HG02870 (cell line): ENCODE results near the gene FLOT1.
"Not testable (repeated sequence)": the region's sequence is repeated elsewhere in the genome, so short reads cannot be mapped to it uniquely, and the experiment has no call there.

Source experiments
- ATAC-seq: cut with Tn5 transposase; IDR thresholded peaks from one replicate; pipeline ENCODE4 v1.9.1; 2021; ENCODE audit warnings: mild to moderate bottlenecking, moderate library complexity; ENCODE audit not compliant: unreplicated experiment

FLOT1 gene

GRCh38 chr6:30723843-30724741 lies 18.4 kb downstream of the FLOT1 start:
- ATAC-seq, result not testable (repeated sequence)

DNA sequence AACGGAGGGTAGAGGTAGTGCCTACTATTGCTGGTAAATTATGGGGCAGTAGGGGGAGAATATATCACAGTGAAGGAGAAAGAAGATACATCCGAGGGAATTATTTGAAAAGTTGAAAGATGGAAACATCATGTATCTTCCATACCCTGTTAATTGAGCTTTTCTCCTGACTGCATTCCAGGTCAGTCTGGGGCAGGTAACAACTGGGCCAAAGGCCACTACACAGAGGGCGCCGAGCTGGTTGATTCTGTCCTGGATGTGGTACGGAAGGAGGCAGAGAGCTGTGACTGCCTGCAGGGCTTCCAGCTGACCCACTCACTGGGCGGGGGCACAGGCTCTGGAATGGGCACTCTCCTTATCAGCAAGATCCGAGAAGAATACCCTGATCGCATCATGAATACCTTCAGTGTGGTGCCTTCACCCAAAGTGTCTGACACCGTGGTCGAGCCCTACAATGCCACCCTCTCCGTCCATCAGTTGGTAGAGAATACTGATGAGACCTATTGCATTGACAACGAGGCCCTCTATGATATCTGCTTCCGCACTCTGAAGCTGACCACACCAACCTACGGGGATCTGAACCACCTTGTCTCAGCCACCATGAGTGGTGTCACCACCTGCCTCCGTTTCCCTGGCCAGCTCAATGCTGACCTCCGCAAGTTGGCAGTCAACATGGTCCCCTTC lies 19.2 kb downstream of the FLOT1 start:
- not testable (repeated sequence) for ATAC-seq

- no peak for ATAC-seq
Measured at GRCh38 chr6:30722280-30723112, 20.0 kb downstream of the FLOT1 start.

GRCh38 chr6:30722025-30722279 lies 20.5 kb downstream of the FLOT1 start:
- ATAC-seq, result not testable (repeated sequence)

DNA sequence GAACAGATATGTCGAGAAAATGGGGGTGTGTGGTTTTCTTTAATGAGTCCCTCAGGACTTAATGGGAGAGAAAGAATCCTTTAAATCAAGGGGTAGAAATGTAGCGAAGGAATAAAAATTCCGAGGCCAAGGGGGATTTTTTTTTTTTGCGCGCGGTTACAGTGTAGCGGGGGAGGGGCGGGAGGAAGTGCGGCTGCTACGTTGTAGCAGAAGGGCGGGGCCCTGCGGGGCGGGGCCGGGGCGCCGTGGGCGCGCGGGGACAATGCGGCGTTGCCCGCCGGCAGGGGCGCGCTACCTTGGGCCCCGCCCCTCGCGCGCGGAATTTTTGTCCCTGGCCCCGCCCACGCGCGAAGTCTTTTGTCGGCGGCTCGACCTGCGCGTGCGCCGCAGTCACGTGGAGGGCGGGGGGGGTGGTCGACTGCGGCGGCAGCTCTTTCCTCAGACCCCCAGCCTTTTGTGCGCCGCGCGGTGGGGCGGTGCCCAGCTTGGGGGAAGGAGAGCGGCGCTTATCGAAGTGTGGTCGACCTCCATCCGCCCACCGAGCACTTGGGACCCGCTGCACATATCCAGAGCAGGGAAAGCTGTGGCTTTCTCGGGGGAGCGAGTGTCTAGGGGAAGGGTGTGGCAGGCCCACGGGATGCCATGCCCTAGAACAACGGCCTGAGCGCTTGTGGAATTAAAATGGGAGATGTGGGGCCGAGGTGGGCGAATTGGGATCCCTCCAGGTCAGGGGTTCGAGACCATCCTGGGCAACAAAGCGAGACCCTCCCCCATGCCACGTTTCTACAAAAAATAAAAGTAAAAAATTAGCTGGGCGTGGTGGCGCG lies 21.1 kb downstream of the FLOT1 start:
- ATAC-seq, result peak; percentile 20

- no peak for ATAC-seq
Measured at GRCh38 chr6:30720738-30721197, 21.7 kb downstream of the FLOT1 start.

GRCh38 chr6:30719791-30720737 lies 22.4 kb downstream of the FLOT1 start, which contains the start of gene TUBB:
Gene TUBB (plus strand): TSS chr6:30720352. CDS start chr6:30720507, 155 bp downstream.
- ATAC-seq, result peak; percentile 46

DNA sequence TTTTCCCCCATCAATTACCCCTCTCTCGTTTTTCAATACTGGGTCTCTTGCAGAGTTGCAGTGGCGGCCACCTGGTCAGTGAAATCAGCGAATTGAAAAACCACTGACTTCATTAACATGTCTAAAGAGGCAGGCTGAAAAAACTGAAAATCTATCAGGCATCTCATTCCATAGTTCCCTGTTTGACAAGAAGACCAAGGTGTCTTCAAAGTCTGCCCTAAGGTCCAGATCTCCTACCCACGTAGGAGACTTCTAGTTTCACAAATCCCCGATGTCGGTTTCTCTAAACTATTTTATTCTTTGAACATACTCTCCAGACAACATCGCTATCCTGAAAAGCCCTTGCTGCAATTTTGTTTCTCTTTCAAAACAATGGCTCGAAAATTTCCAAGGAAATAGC lies 23.1 kb downstream of the FLOT1 start:
- no peak for ATAC-seq

GRCh38 chr6:30717845-30718720 lies 24.4 kb downstream of the FLOT1 start:
- not testable (repeated sequence) for ATAC-seq

DNA sequence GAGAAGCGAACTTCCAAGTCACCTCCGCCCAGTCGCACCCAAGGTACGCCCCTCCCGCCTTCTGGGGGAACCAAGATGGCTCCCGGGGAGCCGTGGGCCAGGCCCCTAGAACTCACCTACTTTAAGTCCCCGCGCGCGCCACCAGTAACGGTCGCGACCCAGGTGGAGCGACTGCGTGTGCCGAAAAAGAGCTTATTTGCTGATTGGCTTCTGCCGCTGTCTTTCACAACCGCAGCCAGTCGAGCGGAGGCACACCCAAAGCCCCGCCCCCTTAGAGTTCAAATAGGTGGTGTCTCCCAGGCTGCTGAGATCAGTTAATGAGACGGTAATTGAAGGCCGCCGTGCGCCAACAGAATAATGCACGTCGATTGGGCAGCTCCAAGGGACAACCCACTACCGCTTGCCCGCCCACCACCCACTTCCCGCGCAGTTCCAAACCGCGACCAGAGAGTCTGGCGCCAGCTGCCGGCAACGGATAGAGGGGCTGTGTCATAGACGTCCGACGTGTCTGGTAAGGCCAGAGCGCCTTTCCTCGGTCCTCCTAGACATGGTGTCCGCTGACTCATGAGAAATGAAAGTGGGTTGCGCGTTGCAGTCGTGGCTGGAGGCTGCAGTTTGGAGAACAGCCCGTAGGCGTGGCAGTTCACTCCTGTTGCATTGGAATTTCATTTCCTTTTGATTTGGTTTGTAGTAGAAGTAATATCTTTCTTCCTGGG lies 25.2 kb downstream of the FLOT1 start, which contains the start of gene MDC1:
MDC1 (minus strand) TSS at position 153 of the 716 bp plus-strand sequence. CDS start 2,106 bp downstream, outside the sequence.
- peak; percentile 69 for ATAC-seq

GRCh38 chr6:30716879-30717128 lies 25.7 kb downstream of the FLOT1 start:
- ATAC-seq, result no peak

- ATAC-seq, result no peak
Measured at GRCh38 chr6:30714263-30714662, 28.2 kb downstream of the FLOT1 start.

DNA sequence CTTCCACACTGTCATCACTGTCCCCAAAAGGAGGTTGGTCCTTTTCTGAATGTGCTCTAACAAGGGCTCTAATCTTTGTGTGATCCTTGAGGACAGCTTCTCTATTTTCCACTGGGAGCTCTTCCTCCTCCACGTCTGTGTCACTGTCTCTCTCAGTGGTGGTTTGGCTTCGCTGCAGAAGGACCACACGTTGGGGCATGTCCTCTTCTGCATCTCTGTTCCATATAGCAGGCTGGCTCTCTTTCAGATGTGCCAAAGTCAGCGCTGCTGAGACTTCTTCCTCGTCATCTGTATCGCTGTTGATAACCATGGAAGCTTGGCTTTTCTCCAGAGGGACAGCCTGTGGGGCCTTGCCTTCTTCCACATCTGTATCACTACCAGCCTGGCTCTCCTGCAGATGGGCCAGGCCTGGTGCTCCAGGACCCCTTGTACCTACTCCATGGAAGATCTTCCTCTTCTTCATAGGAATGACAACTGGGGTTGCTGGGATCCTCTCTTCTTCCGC lies 30.0 kb downstream of the FLOT1 start:
- ATAC-seq, result no peak

GRCh38 chr6:30711758-30712380 lies 30.6 kb downstream of the FLOT1 start:
- no peak for ATAC-seq

DNA sequence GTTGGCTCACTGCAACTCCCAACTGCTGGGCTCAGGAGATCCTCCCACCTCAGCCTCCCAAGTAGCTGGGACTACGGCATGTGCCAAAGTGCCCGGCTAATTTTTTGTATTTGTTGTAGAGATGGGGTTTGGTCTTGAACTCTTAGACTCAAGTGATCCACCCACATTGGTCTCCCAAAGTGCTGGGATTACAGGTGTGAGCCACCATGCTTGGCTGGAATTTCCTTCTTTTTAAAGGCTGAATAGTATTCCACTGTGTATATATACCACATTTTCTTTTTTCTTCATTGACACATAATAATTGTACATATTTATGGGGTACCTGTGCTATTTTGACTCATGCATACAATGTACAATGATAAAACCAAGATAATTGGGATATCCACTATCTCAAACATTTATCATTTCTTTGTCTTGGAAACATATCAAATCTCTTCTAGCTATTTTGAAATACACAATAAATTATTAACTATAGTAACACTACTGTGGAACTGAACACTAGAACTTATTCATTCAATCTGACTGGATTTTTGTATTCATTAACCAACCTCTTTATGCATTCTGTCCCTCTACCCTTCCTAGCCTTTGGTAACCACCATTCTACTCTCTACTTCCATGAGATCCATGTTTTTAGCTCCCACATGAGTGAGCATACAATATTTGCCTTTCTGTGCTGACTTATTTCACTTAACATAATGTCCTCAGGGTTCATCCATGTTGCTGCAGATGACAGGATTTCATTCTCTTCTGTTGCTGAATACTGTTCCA lies 33.2 kb downstream of the FLOT1 start:
- no peak for ATAC-seq

GRCh38 chr6:30707281-30707850 lies 35.1 kb downstream of the FLOT1 start:
- no peak for ATAC-seq
